H7 (cell line): ENCODE measurements around the gene VAMP1. TPM values are rescaled to one million over a fixed set of nuclear protein-coding genes. Genes with fewer than 3 reads are reported as not detected.
"Not testable (repeated sequence)": the region's sequence is repeated elsewhere in the genome, so short reads cannot be mapped to it uniquely, and the experiment has no call there.

Experiments
- DNase-seq: peaks from one replicate; pipeline ENCODE4 v3.0.0; 2012
- H3K27me3 ChIP-seq: 2 replicates; pipeline ENCODE4 v1.6.0; 2011; ENCODE audit warnings: mild to moderate bottlenecking, low read length; ENCODE audit not compliant: control insufficient read depth, insufficient read depth
- H3K36me3 ChIP-seq: replicated peaks from 2 replicates; pipeline ENCODE4 v1.5.1; 2011; ENCODE audit warnings: low read length; ENCODE audit not compliant: control insufficient read depth, insufficient read depth
- H3K4me3 ChIP-seq: 2 replicates; pipeline ENCODE4 v1.5.1; 2011; ENCODE audit warnings: low read depth, mild to moderate bottlenecking, control low read depth, low read length, moderate library complexity; ENCODE audit not compliant: insufficient read depth
- total RNA-seq: library from RNA; depleted of rRNA; stranded (reverse); fragments of >200 nt; shearing (Covaris generic); gene quantifications from 2 replicates; pipeline ENCODE4 v1.2.3, GENCODE V29; 2014; rRNA removed

Gene VAMP1
- total RNA-seq = 23.9 and 26.8 TPM in 2 replicates

- Histone ChIP-seq H3K27me3 (no peaks in the 10 kb centered on the region), H3K4me3 (peak within 1 kb of the TSS; percentile 80), H3K36me3 (peaks cover 2% of the 10 kb centered on the region)
- DNase-seq = peak; percentile 98
These were observed at the start of gene VAMP1 for GRCh38 chr12:6470375-6471163. Gene VAMP1, minus strand, starts transcription at chr12:6470677. Its CDS starts 146 bp downstream, at chr12:6470531.

- H3K36me3 ChIP-seq = peaks cover 59% of the 10 kb centered on the region
- DNase-seq = no peak
These were observed 49.7 kb upstream of the VAMP1 start for GRCh38 chr12:6520186-6520585.

GRCh38 chr12:6508087-6508486 is 37.6 kb upstream of the VAMP1 start:
- no peak for DNase-seq
- H3K36me3 ChIP-seq = peaks cover 25% of the 10 kb centered on the region
- no peak overlapping the region for H3K4me3 ChIP-seq
- H3K27me3 ChIP-seq = no peaks in the 10 kb centered on the region

More at GRCh38 chr12:6520186-6520585, 49.7 kb upstream of the VAMP1 start:
- Histone ChIP-seq H3K4me3 (no peak overlapping the region), H3K27me3 (no peaks in the 10 kb centered on the region)

GRCh38 chr12:6507102-6507998 is 36.9 kb upstream of the VAMP1 start:
- Histone ChIP-seq H3K36me3 (peaks cover 22% of the 10 kb centered on the region), H3K4me3 (no peak overlapping the region), H3K27me3 (no peaks in the 10 kb centered on the region)
- DNase-seq = peak; percentile 65

GRCh38 chr12:6500466-6500865 is 30.0 kb upstream of the VAMP1 start:
- no peak for DNase-seq
- H3K36me3 ChIP-seq = peaks cover 24% of the 10 kb centered on the region

GRCh38 chr12:6497291-6497690 is 26.8 kb upstream of the VAMP1 start:
- H3K27me3 ChIP-seq, H3K4me3 ChIP-seq, DNase-seq: not testable (repeated sequence)
- H3K36me3 ChIP-seq = peaks cover 27% of the 10 kb centered on the region

More at GRCh38 chr12:6500466-6500865, 30.0 kb upstream of the VAMP1 start:
- no peaks in the 10 kb centered on the region for H3K27me3 ChIP-seq
- no peak overlapping the region for H3K4me3 ChIP-seq

- Histone ChIP-seq H3K4me3 (peak overlapping the region; percentile 89; the same call in 1 of the 2 replicates), H3K27me3 (no peaks in the 10 kb centered on the region), H3K36me3 (peaks cover 28% of the 10 kb centered on the region)
- DNase-seq = no peak
These were observed 24.5 kb upstream of the VAMP1 start for GRCh38 chr12:6494968-6495367.

GRCh38 chr12:6494258-6494743 is 23.8 kb upstream of the VAMP1 start:
- no peaks in the 10 kb centered on the region for H3K27me3 ChIP-seq
- H3K4me3 ChIP-seq = peak overlapping the region; percentile 89
- peaks cover 25% of the 10 kb centered on the region for H3K36me3 ChIP-seq
- DNase-seq = no peak

- Histone ChIP-seq H3K27me3 (no peaks in the 10 kb centered on the region), H3K36me3 (peaks cover 23% of the 10 kb centered on the region), H3K4me3 (peak within 1 kb of the TSS; percentile 89)
- peak; percentile 99 for DNase-seq
These were observed 23.2 kb upstream of the VAMP1 start, which contains the start of gene NCAPD2 for GRCh38 chr12:6493497-6494257. Gene NCAPD2, plus strand, starts transcription at chr12:6494102. Its CDS starts 997 bp downstream, at chr12:6495099.

- Histone ChIP-seq H3K4me3 (peak within 1 kb of the TSS; percentile 89), H3K36me3 (peaks cover 23% of the 10 kb centered on the region), H3K27me3 (no peaks in the 10 kb centered on the region)
- peak; percentile 97 for DNase-seq
These were observed 22.5 kb upstream of the VAMP1 start, which contains the start of gene MRPL51 for GRCh38 chr12:6492838-6493496. Gene MRPL51, minus strand, starts transcription at chr12:6493262. Its CDS starts 126 bp downstream, at chr12:6493136.

GRCh38 chr12:6490673-6491072 is 20.2 kb upstream of the VAMP1 start:
- H3K4me3 ChIP-seq, DNase-seq, H3K27me3 ChIP-seq: not testable (repeated sequence)
- H3K36me3 ChIP-seq = peaks cover 14% of the 10 kb centered on the region

GRCh38 chr12:6489449-6489848 is 19.0 kb upstream of the VAMP1 start:
- H3K27me3 ChIP-seq = no peaks in the 10 kb centered on the region
- H3K36me3 ChIP-seq = peaks cover 7% of the 10 kb centered on the region
- no peak overlapping the region for H3K4me3 ChIP-seq
- DNase-seq = no peak

- Histone ChIP-seq H3K27me3 (no peaks in the 10 kb centered on the region), H3K4me3 (no peak overlapping the region), H3K36me3 (peaks cover 7% of the 10 kb centered on the region)
- DNase-seq = no peak
These were observed 17.8 kb upstream of the VAMP1 start for GRCh38 chr12:6488240-6488639.
